ENCODE data around the gene SPTLC1.

Gene SPTLC1

GRCh38 chr9:92071634-92072033 is 43.6 kb downstream of the SPTLC1 start:
- no peak for DNase-seq

GRCh38 chr9:92066168-92066567 is 49.0 kb downstream of the SPTLC1 start:
- DNase-seq = no peak

GRCh38 chr9:92064711-92065110 is 50.5 kb downstream of the SPTLC1 start:
- no peak for DNase-seq

DNA sequence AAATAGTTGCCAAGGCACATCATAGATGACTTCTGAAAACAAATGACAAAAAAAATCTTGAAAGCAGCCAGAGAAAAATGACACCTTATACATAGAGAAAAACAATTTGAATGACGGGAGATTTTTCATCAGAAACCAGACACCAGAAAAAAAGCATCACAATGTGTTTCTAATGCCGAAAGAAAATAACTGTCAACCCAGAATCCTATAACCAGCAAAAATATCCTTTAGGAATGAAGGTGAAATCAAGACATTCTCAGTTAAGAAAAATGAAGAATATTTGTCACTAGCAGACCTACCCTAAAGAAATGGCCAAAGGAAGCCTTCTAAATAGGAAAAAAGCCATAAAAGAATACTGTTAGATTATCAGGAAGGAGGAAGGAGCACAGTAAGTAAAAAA is 54.0 kb downstream of the SPTLC1 start:
- no peak for DNase-seq

DNA sequence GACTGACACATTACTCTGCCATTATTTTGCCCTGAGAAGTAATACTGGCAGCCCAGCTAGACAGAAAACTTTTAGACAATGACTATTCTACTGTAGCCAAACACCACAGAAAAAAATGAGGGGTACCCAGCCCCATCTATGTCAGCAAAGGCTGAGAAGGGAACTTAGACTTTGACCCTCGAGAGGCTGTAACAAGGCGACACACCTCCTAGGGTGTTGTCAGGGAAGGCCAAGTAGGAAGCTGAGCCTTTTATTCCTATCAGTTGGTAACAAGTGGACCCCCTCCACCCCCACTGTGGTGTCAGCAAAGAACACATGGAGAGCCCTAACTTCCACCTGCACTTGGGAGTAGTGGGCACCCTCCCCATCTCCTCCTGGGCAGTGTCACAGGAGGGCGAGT is 55.6 kb downstream of the SPTLC1 start:
- DNase-seq = no peak

GRCh38 chr9:92058723-92059444 is 56.3 kb downstream of the SPTLC1 start:
- DNase-seq = no peak

- DNase-seq = no peak
These were observed 57.2 kb downstream of the SPTLC1 start for GRCh38 chr9:92058026-92058425.

GRCh38 chr9:92057226-92057625 is 58.0 kb downstream of the SPTLC1 start:
- DNase-seq = no peak

DNA sequence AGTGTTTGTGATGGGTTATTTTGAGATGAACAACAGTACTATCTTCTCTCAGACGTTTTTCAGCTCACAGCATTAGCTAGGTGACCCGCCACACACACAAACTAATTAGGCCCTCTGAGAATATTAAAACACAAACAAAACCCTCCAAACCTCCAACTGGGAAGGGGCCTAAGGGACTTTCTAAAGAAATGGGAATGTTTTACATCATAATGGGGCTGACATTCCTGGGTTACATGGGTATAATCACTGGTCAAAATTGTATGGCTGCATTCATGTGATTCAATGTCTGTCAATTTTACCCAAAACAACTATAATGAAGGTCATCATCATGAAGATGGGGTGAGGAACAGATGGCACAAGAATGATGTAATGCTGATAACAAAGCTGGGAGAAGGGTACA is 59.6 kb downstream of the SPTLC1 start:
- no peak for DNase-seq

- no peak for DNase-seq
These were observed 66.1 kb downstream of the SPTLC1 start for GRCh38 chr9:92048924-92049625.

DNA sequence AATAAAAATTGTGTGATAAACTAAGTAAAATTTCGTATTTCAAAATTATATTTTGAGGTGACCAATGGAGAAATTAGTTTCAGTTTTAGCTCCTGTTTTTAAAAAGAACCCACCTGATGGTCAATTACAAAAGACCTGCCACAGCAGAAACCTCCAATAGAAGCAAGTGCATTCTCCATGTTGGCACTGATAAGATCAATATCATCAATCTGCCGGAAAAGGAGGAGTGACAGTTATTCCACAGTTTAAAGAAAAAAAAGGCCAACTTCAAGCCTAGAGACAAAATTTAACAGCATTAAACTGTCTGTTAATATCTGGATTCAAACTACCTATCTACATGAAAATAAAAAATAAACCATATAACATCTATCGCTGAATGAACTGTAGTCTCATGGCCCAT is 67.7 kb downstream of the SPTLC1 start:
- DNase-seq = no peak

DNA sequence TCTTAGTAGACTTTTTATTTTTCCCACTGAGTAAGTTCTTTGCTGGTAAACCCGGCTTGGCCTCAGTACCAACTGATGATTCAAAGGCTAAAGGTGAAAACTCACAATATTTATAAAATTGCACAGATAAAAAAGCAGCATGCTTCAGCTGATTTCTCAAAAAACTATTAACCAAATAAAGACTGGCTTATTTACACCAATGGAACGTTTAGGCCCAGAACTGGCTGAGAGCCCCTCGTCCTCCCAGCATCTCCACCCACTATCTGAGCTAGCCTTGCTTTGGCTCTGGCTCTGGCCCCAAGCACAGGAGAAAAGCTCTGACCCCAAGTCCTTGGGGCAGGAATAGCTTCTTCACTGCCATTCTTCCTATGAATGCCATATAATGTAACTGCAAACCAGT is 68.5 kb downstream of the SPTLC1 start:
- no peak for DNase-seq

GRCh38 chr9:92044936-92045335 is 70.3 kb downstream of the SPTLC1 start:
- no peak for DNase-seq

DNA sequence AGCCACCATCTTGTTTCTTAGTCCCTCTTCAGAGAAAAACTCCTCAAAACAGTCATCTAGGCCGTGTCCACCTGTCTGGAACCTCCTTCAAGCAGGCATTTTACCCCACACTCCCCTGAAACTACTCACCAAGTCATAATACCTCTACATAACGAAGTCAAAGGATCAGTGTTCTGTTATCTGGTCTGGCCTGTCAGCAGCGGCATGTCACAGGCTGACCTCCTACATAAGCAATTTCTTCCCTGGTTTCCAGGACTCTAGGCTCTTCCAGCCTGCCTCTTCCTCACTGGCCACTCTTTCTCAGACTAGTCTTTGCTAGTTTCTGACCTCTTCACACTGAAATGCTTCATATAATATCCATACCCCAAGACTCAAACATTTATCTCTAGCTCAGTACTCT is 72.2 kb downstream of the SPTLC1 start:
- DNase-seq = no peak

DNA sequence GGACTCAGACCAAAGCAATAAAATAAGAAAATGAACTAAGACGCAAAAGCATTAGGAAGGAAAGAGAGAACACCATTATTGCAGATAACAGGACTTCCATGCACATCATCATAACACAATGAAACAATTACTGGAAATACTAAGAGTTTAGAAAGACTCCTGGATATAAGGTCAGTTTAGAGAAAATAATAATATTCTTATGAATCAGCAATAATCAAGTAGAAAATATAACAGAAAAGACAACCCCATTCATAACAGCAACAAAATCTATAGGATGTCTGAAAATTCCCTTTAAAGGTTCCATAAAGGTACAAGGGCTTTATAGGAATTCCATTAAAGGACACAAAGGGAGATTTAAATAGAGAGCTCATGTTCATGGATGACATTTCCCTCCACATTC is 73.0 kb downstream of the SPTLC1 start:
- DNase-seq = no peak

- DNase-seq = no peak
These were observed 78.5 kb downstream of the SPTLC1 start for GRCh38 chr9:92036756-92037155.

- no peak for DNase-seq
These were observed 78.8 kb downstream of the SPTLC1 start for GRCh38 chr9:92036411-92036746.

GRCh38 chr9:92035687-92036410 is 79.4 kb downstream of the SPTLC1 start:
- DNase-seq = no peak

GRCh38 chr9:92035146-92035545 is 80.1 kb downstream of the SPTLC1 start:
- no peak for DNase-seq

- DNase-seq = no peak
These were observed 81.2 kb downstream of the SPTLC1 start for GRCh38 chr9:92033991-92034390.

- DNase-seq = no peak
These were observed 81.9 kb downstream of the SPTLC1 start for GRCh38 chr9:92033307-92033706.

- no peak for DNase-seq
These were observed 82.3 kb downstream of the SPTLC1 start for GRCh38 chr9:92032891-92033290.

DNA sequence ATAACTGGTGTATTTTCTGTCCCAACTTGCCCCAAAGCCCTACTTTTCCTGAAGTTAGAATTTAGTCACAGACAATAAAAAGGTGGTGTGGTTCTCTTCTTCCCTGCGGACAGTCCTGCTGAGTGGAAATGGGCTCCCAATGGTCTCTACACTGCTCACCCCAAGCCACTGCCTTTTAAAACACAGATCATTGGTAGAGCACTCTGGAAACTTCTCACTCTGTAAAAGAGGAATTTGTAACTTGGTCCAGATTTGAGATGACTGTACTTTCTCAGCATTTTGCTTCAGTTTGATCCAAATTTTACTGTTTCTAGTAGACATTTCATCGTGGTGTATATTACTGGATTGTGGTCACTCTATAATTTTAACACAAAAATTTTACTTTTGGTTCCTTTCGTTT is 84.8 kb downstream of the SPTLC1 start:
- no peak for DNase-seq

- no peak for DNase-seq
These were observed 85.7 kb downstream of the SPTLC1 start for GRCh38 chr9:92029553-92029952.
